ENCODE data around the gene ANG.
"Not testable (repeated sequence)": the region's sequence is repeated elsewhere in the genome, so short reads cannot be mapped to it uniquely, and the experiment has no call there.

The ANG gene

GRCh38 chr14:20657216-20658211 lies 31.1 kb upstream of the ANG start:
- Histone ChIP-seq H3K27ac (ENCODE audit: low read depth in 2 of 2, low read length in 2 of 2) (no peak overlapping the region), H3K9me3 (ENCODE audit: control insufficient read depth in 2 of 2, low read length in 2 of 2) (no peaks in the 10 kb centered on the region), H3K27me3 (ENCODE audit: control insufficient read depth in 2 of 2, insufficient read depth in 2 of 2, low read length in 2 of 2) (peaks cover 23 to 35% of the 10 kb centered on the region in 2 donors), H3K4me3 (ENCODE audit: low read length in 2 of 2) (no peak overlapping the region), H3K36me3 (ENCODE audit: control insufficient read depth in 2 of 2, insufficient read depth in 2 of 2, low read length in 2 of 2) (no peaks in the 10 kb centered on the region), H3K9ac (ENCODE audit: low read depth in 1 of 2, low read length in 2 of 2) (no peak overlapping the region), H3K4me1 (ENCODE audit: control insufficient read depth in 2 of 2, insufficient read depth in 2 of 2, low read length in 2 of 2) (no peaks in the 10 kb centered on the region)

- H3K27me3 ChIP-seq (ENCODE audit: control insufficient read depth in 2 of 2, insufficient read depth in 2 of 2, low read length in 2 of 2) = peaks cover 17 to 30% of the 10 kb centered on the region in 2 donors
- no peak overlapping the region for H3K9ac ChIP-seq (ENCODE audit: low read depth in 1 of 2, low read length in 2 of 2)
- no peaks in the 10 kb centered on the region for H3K36me3 ChIP-seq (ENCODE audit: control insufficient read depth in 2 of 2, insufficient read depth in 2 of 2, low read length in 2 of 2)
- H3K4me1 ChIP-seq (ENCODE audit: control insufficient read depth in 2 of 2, insufficient read depth in 2 of 2, low read length in 2 of 2) = peaks cover 0 to 2% of the 10 kb centered on the region in 2 donors
- no peak overlapping the region for H3K27ac ChIP-seq (ENCODE audit: low read depth in 2 of 2, low read length in 2 of 2)
- H3K4me3 ChIP-seq (ENCODE audit: low read length in 2 of 2) = no peak overlapping the region
- H3K9me3 ChIP-seq (ENCODE audit: control insufficient read depth in 2 of 2, low read length in 2 of 2) = no peaks in the 10 kb centered on the region
Observed at GRCh38 chr14:20658246-20658645, 30.3 kb upstream of the ANG start.

- Histone ChIP-seq H3K9ac (ENCODE audit: low read depth in 1 of 2, low read length in 2 of 2) (no peak overlapping the region), H3K9me3 (ENCODE audit: control insufficient read depth in 2 of 2, low read length in 2 of 2) (no peaks in the 10 kb centered on the region), H3K27me3 (ENCODE audit: control insufficient read depth in 2 of 2, insufficient read depth in 2 of 2, low read length in 2 of 2) (peaks cover 15 to 26% of the 10 kb centered on the region in 2 donors), H3K27ac (ENCODE audit: low read depth in 2 of 2, low read length in 2 of 2) (no peak overlapping the region), H3K36me3 (ENCODE audit: control insufficient read depth in 2 of 2, insufficient read depth in 2 of 2, low read length in 2 of 2) (no peaks in the 10 kb centered on the region), H3K4me3 (ENCODE audit: low read length in 2 of 2) (no peak overlapping the region), H3K4me1 (ENCODE audit: control insufficient read depth in 2 of 2, insufficient read depth in 2 of 2, low read length in 2 of 2) (peaks cover 0 to 7% of the 10 kb centered on the region in 2 donors)
Observed at GRCh38 chr14:20659336-20659735, 29.2 kb upstream of the ANG start.

GRCh38 chr14:20659813-20660395 lies 28.7 kb upstream of the ANG start:
- no peaks in the 10 kb centered on the region for H3K9me3 ChIP-seq (ENCODE audit: control insufficient read depth in 2 of 2, low read length in 2 of 2)
- no peak overlapping the region for H3K9ac ChIP-seq (ENCODE audit: low read depth in 1 of 2, low read length in 2 of 2)
- no peak overlapping the region for H3K27ac ChIP-seq (ENCODE audit: low read depth in 2 of 2, low read length in 2 of 2)
- no peaks in the 10 kb centered on the region for H3K36me3 ChIP-seq (ENCODE audit: control insufficient read depth in 2 of 2, insufficient read depth in 2 of 2, low read length in 2 of 2)
- H3K27me3 ChIP-seq (ENCODE audit: control insufficient read depth in 2 of 2, insufficient read depth in 2 of 2, low read length in 2 of 2) = peaks cover 15 to 26% of the 10 kb centered on the region in 2 donors
- peaks cover 0 to 7% of the 10 kb centered on the region in 2 donors for H3K4me1 ChIP-seq (ENCODE audit: control insufficient read depth in 2 of 2, insufficient read depth in 2 of 2, low read length in 2 of 2)
- no peak overlapping the region for H3K4me3 ChIP-seq (ENCODE audit: low read length in 2 of 2)

- Histone ChIP-seq H3K4me3 (ENCODE audit: low read length in 2 of 2) (no peak overlapping the region), H3K4me1 (ENCODE audit: control insufficient read depth in 2 of 2, insufficient read depth in 2 of 2, low read length in 2 of 2) (peaks cover 0 to 7% of the 10 kb centered on the region in 2 donors), H3K36me3 (ENCODE audit: control insufficient read depth in 2 of 2, insufficient read depth in 2 of 2, low read length in 2 of 2) (no peaks in the 10 kb centered on the region), H3K9me3 (ENCODE audit: control insufficient read depth in 2 of 2, low read length in 2 of 2) (no peaks in the 10 kb centered on the region), H3K27ac (ENCODE audit: low read depth in 2 of 2, low read length in 2 of 2) (no peak overlapping the region), H3K9ac (ENCODE audit: low read depth in 1 of 2, low read length in 2 of 2) (no peak overlapping the region), H3K27me3 (ENCODE audit: control insufficient read depth in 2 of 2, insufficient read depth in 2 of 2, low read length in 2 of 2) (peaks cover 6 to 17% of the 10 kb centered on the region in 2 donors)
Observed at GRCh38 chr14:20661197-20661596, 27.4 kb upstream of the ANG start.

- H3K9ac ChIP-seq (ENCODE audit: low read depth in 1 of 2, low read length in 2 of 2) = peak overlapping the region in 1 of 2 donors; percentile 29
Observed at GRCh38 chr14:20662968-20663732, 25.4 kb upstream of the ANG start.

GRCh38 chr14:20666400-20666961 lies 22.1 kb upstream of the ANG start:
- not testable (repeated sequence) for H3K9me3 ChIP-seq (ENCODE audit: control insufficient read depth in 2 of 2, low read length in 2 of 2); H3K9ac ChIP-seq (ENCODE audit: low read depth in 1 of 2, low read length in 2 of 2); H3K36me3 ChIP-seq (ENCODE audit: control insufficient read depth in 2 of 2, insufficient read depth in 2 of 2, low read length in 2 of 2); H3K4me1 ChIP-seq (ENCODE audit: control insufficient read depth in 2 of 2, insufficient read depth in 2 of 2, low read length in 2 of 2); H3K4me3 ChIP-seq (ENCODE audit: low read length in 2 of 2); H3K27me3 ChIP-seq (ENCODE audit: control insufficient read depth in 2 of 2, insufficient read depth in 2 of 2, low read length in 2 of 2); H3K27ac ChIP-seq (ENCODE audit: low read depth in 2 of 2, low read length in 2 of 2)

More at GRCh38 chr14:20662968-20663732, 25.4 kb upstream of the ANG start:
- no peaks in the 10 kb centered on the region for H3K9me3 ChIP-seq (ENCODE audit: control insufficient read depth in 2 of 2, low read length in 2 of 2)
- peaks cover 0 to 7% of the 10 kb centered on the region in 2 donors for H3K4me1 ChIP-seq (ENCODE audit: control insufficient read depth in 2 of 2, insufficient read depth in 2 of 2, low read length in 2 of 2)
- H3K4me3 ChIP-seq (ENCODE audit: low read length in 2 of 2) = peak overlapping the region; percentile 56 to 65
- no peaks in the 10 kb centered on the region for H3K36me3 ChIP-seq (ENCODE audit: control insufficient read depth in 2 of 2, insufficient read depth in 2 of 2, low read length in 2 of 2)
- H3K27me3 ChIP-seq (ENCODE audit: control insufficient read depth in 2 of 2, insufficient read depth in 2 of 2, low read length in 2 of 2) = peaks cover 0 to 4% of the 10 kb centered on the region in 2 donors
- no peak overlapping the region for H3K27ac ChIP-seq (ENCODE audit: low read depth in 2 of 2, low read length in 2 of 2)

- no peak overlapping the region for H3K9ac ChIP-seq (ENCODE audit: low read depth in 1 of 2, low read length in 2 of 2)
- peak overlapping the region in 1 of 2 donors; percentile 17 for H3K27ac ChIP-seq (ENCODE audit: low read depth in 2 of 2, low read length in 2 of 2)
- H3K27me3 ChIP-seq (ENCODE audit: control insufficient read depth in 2 of 2, insufficient read depth in 2 of 2, low read length in 2 of 2) = no peaks in the 10 kb centered on the region
- H3K4me1 ChIP-seq (ENCODE audit: control insufficient read depth in 2 of 2, insufficient read depth in 2 of 2, low read length in 2 of 2) = peaks cover 7 to 10% of the 10 kb centered on the region in 2 donors
- no peaks in the 10 kb centered on the region for H3K9me3 ChIP-seq (ENCODE audit: control insufficient read depth in 2 of 2, low read length in 2 of 2)
- no peaks in the 10 kb centered on the region for H3K36me3 ChIP-seq (ENCODE audit: control insufficient read depth in 2 of 2, insufficient read depth in 2 of 2, low read length in 2 of 2)
- H3K4me3 ChIP-seq (ENCODE audit: low read length in 2 of 2) = no peak overlapping the region
Observed at GRCh38 chr14:20667957-20668356, 20.6 kb upstream of the ANG start.

GRCh38 chr14:20668969-20669368 lies 19.6 kb upstream of the ANG start:
- peaks cover 0 to 10% of the 10 kb centered on the region in 2 donors for H3K4me1 ChIP-seq (ENCODE audit: control insufficient read depth in 2 of 2, insufficient read depth in 2 of 2, low read length in 2 of 2)
- no peaks in the 10 kb centered on the region for H3K36me3 ChIP-seq (ENCODE audit: control insufficient read depth in 2 of 2, insufficient read depth in 2 of 2, low read length in 2 of 2)

More at GRCh38 chr14:20668969-20669368, 19.6 kb upstream of the ANG start:
- Histone ChIP-seq H3K9me3 (ENCODE audit: control insufficient read depth in 2 of 2, low read length in 2 of 2) (no peaks in the 10 kb centered on the region), H3K27me3 (ENCODE audit: control insufficient read depth in 2 of 2, insufficient read depth in 2 of 2, low read length in 2 of 2) (no peaks in the 10 kb centered on the region), H3K4me3 (ENCODE audit: low read length in 2 of 2) (no peak overlapping the region), H3K27ac (ENCODE audit: low read depth in 2 of 2, low read length in 2 of 2) (no peak overlapping the region), H3K9ac (ENCODE audit: low read depth in 1 of 2, low read length in 2 of 2) (no peak overlapping the region)
